ENCODE data around the gene RASSF8. TPM values are rescaled to one million over a fixed set of nuclear protein-coding genes. Genes with fewer than 3 reads are reported as not detected.
A peak's percentile ranks its signal among the peaks of the same experiment; 100 is the strongest.

The RASSF8 gene
- total and polyA plus RNA-seq, 2 experiments from 2014 or later: 11.5 to 30.6 TPM

DNA sequence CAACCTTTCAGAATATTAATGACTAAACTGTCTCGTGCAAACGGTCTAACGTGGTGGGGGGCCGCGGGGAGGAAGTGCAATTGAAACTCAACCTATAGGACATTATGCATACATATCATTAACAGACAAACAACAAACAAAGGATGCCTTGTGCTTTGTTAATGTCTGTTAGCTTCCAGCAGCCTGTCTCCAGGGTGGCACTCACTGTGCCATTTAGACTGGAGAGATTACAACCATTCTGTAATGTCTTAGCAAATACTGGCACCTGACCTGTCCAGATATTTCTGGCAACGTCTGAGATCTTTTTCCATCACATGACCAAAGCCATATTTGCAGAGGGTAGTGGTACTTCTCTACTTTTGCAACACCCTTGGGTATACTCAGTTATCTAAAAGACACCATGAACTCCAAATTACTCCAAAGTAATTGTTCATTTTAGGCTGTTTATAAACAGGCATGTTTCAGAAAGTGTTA lies 154.7 kb downstream of the RASSF8 start (continued):
- TF ChIP-seq, protein P1, sequence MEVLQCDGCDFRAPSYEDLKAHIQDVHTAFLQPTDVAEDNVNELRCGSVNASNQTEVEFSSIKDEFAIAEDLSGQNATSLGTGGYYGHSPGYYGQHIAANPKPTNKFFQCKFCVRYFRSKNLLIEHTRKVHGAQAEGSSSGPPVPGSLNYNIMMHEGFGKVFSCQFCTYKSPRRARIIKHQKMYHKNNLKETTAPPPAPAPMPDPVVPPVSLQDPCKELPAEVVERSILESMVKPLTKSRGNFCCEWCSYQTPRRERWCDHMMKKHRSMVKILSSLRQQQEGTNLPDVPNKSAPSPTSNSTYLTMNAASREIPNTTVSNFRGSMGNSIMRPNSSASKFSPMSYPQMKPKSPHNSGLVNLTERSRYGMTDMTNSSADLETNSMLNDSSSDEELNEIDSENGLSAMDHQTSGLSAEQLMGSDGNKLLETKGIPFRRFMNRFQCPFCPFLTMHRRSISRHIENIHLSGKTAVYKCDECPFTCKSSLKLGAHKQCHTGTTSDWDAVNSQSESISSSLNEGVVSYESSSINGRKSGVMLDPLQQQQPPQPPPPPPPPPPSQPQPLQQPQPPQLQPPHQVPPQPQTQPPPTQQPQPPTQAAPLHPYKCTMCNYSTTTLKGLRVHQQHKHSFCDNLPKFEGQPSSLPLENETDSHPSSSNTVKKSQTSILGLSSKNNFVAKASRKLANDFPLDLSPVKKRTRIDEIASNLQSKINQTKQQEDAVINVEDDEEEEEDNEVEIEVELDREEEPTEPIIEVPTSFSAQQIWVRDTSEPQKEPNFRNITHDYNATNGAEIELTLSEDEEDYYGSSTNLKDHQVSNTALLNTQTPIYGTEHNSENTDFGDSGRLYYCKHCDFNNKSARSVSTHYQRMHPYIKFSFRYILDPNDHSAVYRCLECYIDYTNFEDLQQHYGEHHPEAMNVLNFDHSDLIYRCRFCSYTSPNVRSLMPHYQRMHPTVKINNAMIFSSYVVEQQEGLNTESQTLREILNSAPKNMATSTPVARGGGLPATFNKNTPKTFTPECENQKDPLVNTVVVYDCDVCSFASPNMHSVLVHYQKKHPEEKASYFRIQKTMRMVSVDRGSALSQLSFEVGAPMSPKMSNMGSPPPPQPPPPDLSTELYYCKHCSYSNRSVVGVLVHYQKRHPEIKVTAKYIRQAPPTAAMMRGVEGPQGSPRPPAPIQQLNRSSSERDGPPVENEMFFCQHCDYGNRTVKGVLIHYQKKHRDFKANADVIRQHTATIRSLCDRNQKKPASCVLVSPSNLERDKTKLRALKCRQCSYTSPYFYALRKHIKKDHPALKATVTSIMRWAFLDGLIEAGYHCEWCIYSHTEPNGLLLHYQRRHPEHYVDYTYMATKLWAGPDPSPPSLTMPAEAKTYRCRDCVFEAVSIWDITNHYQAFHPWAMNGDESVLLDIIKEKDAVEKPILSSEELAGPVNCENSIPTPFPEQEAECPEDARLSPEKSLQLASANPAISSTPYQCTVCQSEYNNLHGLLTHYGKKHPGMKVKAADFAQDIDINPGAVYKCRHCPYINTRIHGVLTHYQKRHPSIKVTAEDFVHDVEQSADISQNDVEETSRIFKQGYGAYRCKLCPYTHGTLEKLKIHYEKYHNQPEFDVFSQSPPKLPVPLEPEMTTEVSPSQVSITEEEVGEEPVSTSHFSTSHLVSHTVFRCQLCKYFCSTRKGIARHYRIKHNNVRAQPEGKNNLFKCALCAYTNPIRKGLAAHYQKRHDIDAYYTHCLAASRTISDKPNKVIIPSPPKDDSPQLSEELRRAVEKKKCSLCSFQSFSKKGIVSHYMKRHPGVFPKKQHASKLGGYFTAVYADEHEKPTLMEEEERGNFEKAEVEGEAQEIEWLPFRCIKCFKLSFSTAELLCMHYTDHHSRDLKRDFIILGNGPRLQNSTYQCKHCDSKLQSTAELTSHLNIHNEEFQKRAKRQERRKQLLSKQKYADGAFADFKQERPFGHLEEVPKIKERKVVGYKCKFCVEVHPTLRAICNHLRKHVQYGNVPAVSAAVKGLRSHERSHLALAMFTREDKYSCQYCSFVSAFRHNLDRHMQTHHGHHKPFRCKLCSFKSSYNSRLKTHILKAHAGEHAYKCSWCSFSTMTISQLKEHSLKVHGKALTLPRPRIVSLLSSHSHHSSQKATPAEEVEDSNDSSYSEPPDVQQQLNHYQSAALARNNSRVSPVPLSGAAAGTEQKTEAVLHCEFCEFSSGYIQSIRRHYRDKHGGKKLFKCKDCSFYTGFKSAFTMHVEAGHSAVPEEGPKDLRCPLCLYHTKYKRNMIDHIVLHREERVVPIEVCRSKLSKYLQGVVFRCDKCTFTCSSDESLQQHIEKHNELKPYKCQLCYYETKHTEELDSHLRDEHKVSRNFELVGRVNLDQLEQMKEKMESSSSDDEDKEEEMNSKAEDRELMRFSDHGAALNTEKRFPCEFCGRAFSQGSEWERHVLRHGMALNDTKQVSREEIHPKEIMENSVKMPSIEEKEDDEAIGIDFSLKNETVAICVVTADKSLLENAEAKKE (CRISPR knock-in tag; IDR thresholded peaks at IDR 0.05): no peak
- no peak for TF ChIP-seq CREB1 (CRISPR knock-in tag; IDR thresholded peaks at IDR 0.05; ENCODE audit: low read depth)

DNA sequence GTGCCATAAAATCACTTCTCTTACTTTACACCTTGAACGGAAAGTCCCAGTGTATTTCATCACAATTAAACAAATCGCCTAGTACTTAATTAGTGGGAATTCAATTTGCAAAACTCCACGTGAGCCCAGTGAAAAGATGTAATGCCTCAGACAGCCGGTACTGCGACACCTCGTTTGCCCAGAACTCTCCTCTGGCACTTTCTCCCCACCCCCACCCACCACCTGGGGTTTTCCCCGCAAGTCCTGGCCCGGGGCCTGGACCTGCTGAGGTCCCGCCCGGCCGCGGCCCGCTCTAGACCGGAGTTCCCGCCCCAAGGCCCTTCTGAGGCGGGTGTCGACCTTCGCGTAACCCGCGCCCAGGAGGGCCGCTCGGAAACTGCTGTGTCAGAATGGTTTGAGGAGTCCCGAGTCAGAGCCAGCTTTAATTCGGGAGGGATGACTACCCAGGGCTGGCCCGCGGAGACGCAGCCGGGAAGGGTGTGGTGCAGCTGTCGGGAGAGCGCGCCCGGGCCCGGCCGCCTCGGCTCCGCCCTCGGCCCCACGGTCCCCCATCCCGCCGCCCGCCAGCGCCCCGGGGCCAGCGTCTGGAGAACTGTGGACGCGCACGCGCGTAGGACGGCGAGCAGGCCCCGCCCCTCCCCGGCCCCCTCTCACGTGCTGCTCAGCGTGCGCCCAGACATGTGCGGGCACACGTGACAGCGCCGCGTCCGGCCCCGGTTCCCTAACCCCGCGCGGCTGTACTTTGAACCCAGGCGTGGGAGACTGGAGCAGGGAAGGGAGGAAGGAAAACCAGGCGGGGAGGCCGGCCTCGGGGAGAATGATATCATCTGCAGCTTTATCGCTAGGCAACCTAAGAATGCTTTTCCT lies 155.6 kb downstream of the RASSF8 start:
- peak overlapping the region; percentile 39; the same call in 1 of the 2 replicates for H2AFZ ChIP-seq
- H3K4me3 Mint-ChIP-seq: peak overlapping the region; percentile 80
- H3K4me1 Mint-ChIP-seq: peaks cover 62% of the 10 kb centered on the region
- peaks cover 23% of the 10 kb centered on the region for H3K27me3 Mint-ChIP-seq (ENCODE audit: insufficient read depth, low read depth, poor library complexity)
- H3K9me3 Mint-ChIP-seq: no peaks in the 10 kb centered on the region
- peak; percentile 81 for ATAC-seq
- H3K4me2 ChIP-seq: peak overlapping the region; percentile 80
- H3K79me2 ChIP-seq (replicated peaks; ENCODE audit: insufficient read depth): no peaks in the 10 kb centered on the region
- no peaks in the 10 kb centered on the region for H4K20me1 ChIP-seq (replicated peaks; ENCODE audit: insufficient read depth)
- peaks cover 27% of the 10 kb centered on the region for H3K27me3 ChIP-seq (ENCODE audit: insufficient read depth)
- no peaks in the 10 kb centered on the region; the same call in 2 of the 3 replicates for H3K36me3 Mint-ChIP-seq (ENCODE audit: low read depth)
- peak overlapping the region; percentile 68 for H3K27ac ChIP-seq (ENCODE audit: low read depth)
- H3F3A ChIP-seq (replicated peaks; ENCODE audit: low read depth): no peaks in the 10 kb centered on the region; the same call in 1 of the 2 replicates
- peak overlapping the region; percentile 86 for H3K27ac Mint-ChIP-seq
- peaks cover 50% of the 10 kb centered on the region for H3K4me1 ChIP-seq (ENCODE audit: insufficient read depth)
- no peaks in the 10 kb centered on the region for H3K36me3 ChIP-seq (ENCODE audit: insufficient read depth)
- peak overlapping the region; percentile 53 for H3K4me3 ChIP-seq
- DNase-seq (ENCODE audit: low spot score): peak; percentile 92
- no peaks in the 10 kb centered on the region for H3K9me2 ChIP-seq (ENCODE audit: insufficient read depth)
- TF ChIP-seq STAT1 (IDR thresholded peaks at IDR 0.05; ENCODE audit: unreplicated experiment) (no peak), POLR2AphosphoS5 (IDR thresholded peaks at IDR 0.05; ENCODE audit: low read depth) (peak; percentile 37; the same call in 1 of the 2 replicates), ZNF114 (CRISPR knock-in tag; IDR thresholded peaks at IDR 0.05) (no peak), CREB1 (CRISPR knock-in tag; IDR thresholded peaks at IDR 0.05; ENCODE audit: low read depth) (no peak)
- TF ChIP-seq, protein P1 (CRISPR knock-in tag; IDR thresholded peaks at IDR 0.05): no peak
